ENCODE measurements around the gene ADAMTSL4.

GRCh38 chr1:150603711-150604110 is 54.5 kb downstream of the ADAMTSL4 start:
- TF ChIP-seq EP300 (IDR thresholded peaks at IDR 0.05; ENCODE audit: borderline replicate concordance in 1 of 2, low read depth in 2 of 2, low read length in 2 of 2) (no peak), POLR2A (IDR thresholded peaks at IDR 0.05; ENCODE audit: control extremely low read depth in 1 of 2, low read depth in 2 of 2, low read length in 2 of 2) (no peak), RBBP5 (IDR thresholded peaks at IDR 0.05; ENCODE audit: borderline replicate concordance, low read depth, low read length) (no peak), EZH2 (IDR thresholded peaks at IDR 0.05; ENCODE audit: low read depth, low read length, severe bottlenecking) (no peak), GABPA (IDR thresholded peaks at IDR 0.05; ENCODE audit: borderline replicate concordance, insufficient read depth, low read length) (no peak), CTBP2 (IDR thresholded peaks at IDR 0.05; ENCODE audit: borderline replicate concordance, insufficient read depth, insufficient read length, low read length) (no peak), SP4 (IDR thresholded peaks at IDR 0.05; ENCODE audit: low read length) (no peak), CBX5 (IDR thresholded peaks at IDR 0.05; ENCODE audit: low read depth, low read length) (no peak), SIX5 (IDR thresholded peaks at IDR 0.05; ENCODE audit: low read depth, low read length) (no peak), USF2 (IDR thresholded peaks at IDR 0.05; ENCODE audit: low read length) (no peak), POLR2AphosphoS5 (IDR thresholded peaks at IDR 0.05; ENCODE audit: low read depth, low read length) (no peak)
- TF ChIP-seq, protein P1, sequence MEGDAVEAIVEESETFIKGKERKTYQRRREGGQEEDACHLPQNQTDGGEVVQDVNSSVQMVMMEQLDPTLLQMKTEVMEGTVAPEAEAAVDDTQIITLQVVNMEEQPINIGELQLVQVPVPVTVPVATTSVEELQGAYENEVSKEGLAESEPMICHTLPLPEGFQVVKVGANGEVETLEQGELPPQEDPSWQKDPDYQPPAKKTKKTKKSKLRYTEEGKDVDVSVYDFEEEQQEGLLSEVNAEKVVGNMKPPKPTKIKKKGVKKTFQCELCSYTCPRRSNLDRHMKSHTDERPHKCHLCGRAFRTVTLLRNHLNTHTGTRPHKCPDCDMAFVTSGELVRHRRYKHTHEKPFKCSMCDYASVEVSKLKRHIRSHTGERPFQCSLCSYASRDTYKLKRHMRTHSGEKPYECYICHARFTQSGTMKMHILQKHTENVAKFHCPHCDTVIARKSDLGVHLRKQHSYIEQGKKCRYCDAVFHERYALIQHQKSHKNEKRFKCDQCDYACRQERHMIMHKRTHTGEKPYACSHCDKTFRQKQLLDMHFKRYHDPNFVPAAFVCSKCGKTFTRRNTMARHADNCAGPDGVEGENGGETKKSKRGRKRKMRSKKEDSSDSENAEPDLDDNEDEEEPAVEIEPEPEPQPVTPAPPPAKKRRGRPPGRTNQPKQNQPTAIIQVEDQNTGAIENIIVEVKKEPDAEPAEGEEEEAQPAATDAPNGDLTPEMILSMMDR (IDR thresholded peaks at IDR 0.05; ENCODE audit: control extremely low read depth in 1 of 3, insufficient read depth in 1 of 3, low read depth in 1 of 3, low read length in 3 of 3), result no peak
